GM18499 (cell line): ENCODE results near the gene AP1AR.

Experiments used
- ATAC-seq: cut with Tn5 transposase; IDR thresholded peaks from one replicate; pipeline ENCODE4 v1.9.1; 2021; ENCODE audit warnings: moderate number of reproducible peaks; ENCODE audit not compliant: insufficient read depth, unreplicated experiment

AP1AR gene

GRCh38 chr4:112219826-112220366 lies 11.7 kb upstream of the AP1AR start:
- ATAC-seq = no peak

GRCh38 chr4:112222219-112222955 lies 9.2 kb upstream of the AP1AR start:
- no peak for ATAC-seq

- ATAC-seq = no peak
These were observed 6.4 kb upstream of the AP1AR start for GRCh38 chr4:112225157-112225556.

- peak; percentile 54 for ATAC-seq
These were observed 458 bp upstream of the AP1AR start for GRCh38 chr4:112230879-112231778.

- no peak for ATAC-seq
These were observed 3.5 kb downstream of the AP1AR start for GRCh38 chr4:112234952-112235609.

GRCh38 chr4:112236040-112236439 lies 4.5 kb downstream of the AP1AR start:
- no peak for ATAC-seq

- ATAC-seq = no peak
These were observed 7.2 kb downstream of the AP1AR start for GRCh38 chr4:112238833-112239232.

- ATAC-seq = no peak
These were observed 13.8 kb downstream of the AP1AR start for GRCh38 chr4:112245383-112245782.

- ATAC-seq = no peak
These were observed 15.4 kb downstream of the AP1AR start for GRCh38 chr4:112247021-112247420.

GRCh38 chr4:112251019-112251643 lies 19.5 kb downstream of the AP1AR start:
- ATAC-seq = no peak

- no peak for ATAC-seq
These were observed 20.6 kb downstream of the AP1AR start for GRCh38 chr4:112252234-112252633.

GRCh38 chr4:112253382-112254000 lies 21.9 kb downstream of the AP1AR start:
- ATAC-seq = peak; percentile 73

GRCh38 chr4:112257098-112257497 lies 25.5 kb downstream of the AP1AR start:
- no peak for ATAC-seq

- no peak for ATAC-seq
These were observed 35.2 kb downstream of the AP1AR start for GRCh38 chr4:112266823-112267222.

GRCh38 chr4:112270051-112270450 lies 38.5 kb downstream of the AP1AR start:
- ATAC-seq = no peak

- ATAC-seq = no peak
These were observed 39.2 kb downstream of the AP1AR start for GRCh38 chr4:112270640-112271421.

GRCh38 chr4:112272292-112272691 lies 40.7 kb downstream of the AP1AR start:
- no peak for ATAC-seq

GRCh38 chr4:112274959-112275358 lies 43.4 kb downstream of the AP1AR start:
- no peak for ATAC-seq

GRCh38 chr4:112276113-112276512 lies 44.5 kb downstream of the AP1AR start:
- ATAC-seq = no peak
